HG03442 (cell line): ENCODE data around the gene RGS1.
A peak's percentile ranks its signal among the peaks of the same experiment; 100 is the strongest.

Source experiments
- ATAC-seq: cut with Tn5 transposase; IDR thresholded peaks from one replicate; pipeline ENCODE4 v1.9.1; 2021; ENCODE audit warnings: mild to moderate bottlenecking, moderate library complexity; ENCODE audit not compliant: unreplicated experiment

The RGS1 gene

GRCh38 chr1:192552760-192553191 lies 22.8 kb upstream of the RGS1 start:
- ATAC-seq, result no peak

- no peak for ATAC-seq
Measured at GRCh38 chr1:192553741-192554140, 21.8 kb upstream of the RGS1 start.

GRCh38 chr1:192554904-192555303 lies 20.7 kb upstream of the RGS1 start:
- no peak for ATAC-seq

GRCh38 chr1:192555399-192555798 lies 20.2 kb upstream of the RGS1 start:
- ATAC-seq, result no peak

- ATAC-seq, result no peak
Measured at GRCh38 chr1:192557841-192558595, 17.6 kb upstream of the RGS1 start.

- peak; percentile 83 for ATAC-seq
Measured at GRCh38 chr1:192559115-192560006, 16.2 kb upstream of the RGS1 start.

- no peak for ATAC-seq
Measured at GRCh38 chr1:192561301-192561700, 14.3 kb upstream of the RGS1 start.

GRCh38 chr1:192563129-192563528 lies 12.4 kb upstream of the RGS1 start:
- no peak for ATAC-seq

- no peak for ATAC-seq
Measured at GRCh38 chr1:192564099-192564498, 11.5 kb upstream of the RGS1 start.

- no peak for ATAC-seq
Measured at GRCh38 chr1:192565946-192566345, 9.6 kb upstream of the RGS1 start.

- peak; percentile 49 for ATAC-seq
Measured at GRCh38 chr1:192566657-192567056, 8.9 kb upstream of the RGS1 start.

GRCh38 chr1:192568063-192568462 lies 7.5 kb upstream of the RGS1 start:
- no peak for ATAC-seq

GRCh38 chr1:192571668-192572067 lies 3.9 kb upstream of the RGS1 start:
- no peak for ATAC-seq

- ATAC-seq, result no peak
Measured at GRCh38 chr1:192573499-192573898, 2.1 kb upstream of the RGS1 start.

GRCh38 chr1:192574073-192574472 lies 1.5 kb upstream of the RGS1 start:
- no peak for ATAC-seq

GRCh38 chr1:192576190-192577144 lies 894 bp downstream of the RGS1 start:
- ATAC-seq, result no peak

GRCh38 chr1:192577145-192578140 lies 1.9 kb downstream of the RGS1 start:
- no peak for ATAC-seq

GRCh38 chr1:192578144-192578909 lies 2.8 kb downstream of the RGS1 start:
- ATAC-seq, result no peak
